GM12878 (cell line): ENCODE results near the gene CCDC134. TPM values are rescaled to one million over a fixed set of nuclear protein-coding genes. Genes with fewer than 3 reads are reported as not detected.

Experiments
- BMI1 ChIP-seq: fragments of 450-650 bp; IDR thresholded peaks from 2 replicates; pipeline ENCODE4 v1.6.1; 2016; ENCODE audit warnings: mild to moderate bottlenecking, moderate library complexity, borderline replicate concordance
- FOXM1 ChIP-seq: IDR thresholded peaks from 2 replicates; pipeline ENCODE4 v1.6.1; 2012; ENCODE audit warnings: low read depth, mild to moderate bottlenecking, inconsistent platforms, low read length, moderate library complexity
- IKZF2 ChIP-seq, 2 experiments: fragments of 450-650 bp; IDR thresholded peaks; 2 replicates each; pipeline ENCODE4 v1.6.1; 2017; ENCODE audit warnings: mild to moderate bottlenecking in 2 of 2, moderate library complexity in 2 of 2
- KAT2A ChIP-seq: conservative IDR thresholded peaks from 2 replicates; pipeline ENCODE4 v1.6.1; 2011; ENCODE audit warnings: low read depth, low read length; ENCODE audit not compliant: control insufficient read depth
- MYC ChIP-seq: IDR thresholded peaks from 2 replicates; pipeline ENCODE4 v1.6.1; 2011; ENCODE audit warnings: mild to moderate bottlenecking, low read length, moderate library complexity, inconsistent platforms; ENCODE audit not compliant: insufficient read depth, insufficient replicate concordance, insufficient read length, severe bottlenecking
- RB1 ChIP-seq: fragments of 450-650 bp; formaldehyde crosslinking; IDR thresholded peaks from 2 replicates; pipeline ENCODE4 v1.6.1; 2017; ENCODE audit warnings: mild to moderate bottlenecking, borderline replicate concordance
- RBBP5 ChIP-seq: fragments of 200-600 bp; sonication (generic); conservative IDR thresholded peaks from 2 replicates; pipeline ENCODE4 v1.6.1; 2016
- RFX5 ChIP-seq: IDR thresholded peaks from 2 replicates; pipeline ENCODE4 v1.6.1; 2011; ENCODE audit warnings: low read depth, low read length, improper control_type of control experiment
- SMC3 ChIP-seq: IDR thresholded peaks from 2 replicates; pipeline ENCODE4 v1.6.1; 2011; ENCODE audit warnings: low read length, improper control_type of control experiment, borderline replicate concordance
- ZNF207 ChIP-seq: fragments of 450-650 bp; IDR thresholded peaks from 2 replicates; pipeline ENCODE4 v1.6.1; 2014; ENCODE audit warnings: antibody characterized with exemption, mild to moderate bottlenecking, borderline replicate concordance
- ZNF274 ChIP-seq: IDR thresholded peaks from one replicate; pipeline ENCODE4 v1.8.0; 2011; ENCODE audit not compliant: insufficient read length, insufficient read depth
- ZNF384 ChIP-seq: IDR thresholded peaks from 2 replicates; pipeline ENCODE4 v1.6.1; 2012; ENCODE audit warnings: low read depth, mild to moderate bottlenecking, low read length, improper control_type of control experiment, borderline replicate concordance
- polyA plus RNA-seq, 11 experiments: library from polyadenylated mRNA; depleted of rRNA in 4 of 11; unstranded in 6 of 11; stranded (reverse) in 5 of 11; fragments of >200 nt; fragmentation: Nextera tagmentation in 4 of 11; fragmentation: Illumina TruSeq in 1 of 11; extraction: Ambion mirVana in 4 of 11; extraction: Trizol in 1 of 11; gene quantifications; 1 replicate in 1 of 11; 2 replicates in 10 of 11; pipeline versions ENCODE4 v1.2.1 to v1.2.3, GENCODE V29; 2011 to 2016; ENCODE audit warnings: inconsistent platforms in 2 of 11, missing spikeins in 2 of 11, low read depth in 1 of 11
- total RNA-seq, 4 experiments: library from RNA; depleted of rRNA in 3 of 4; stranded (reverse); fragments of >200 nt in 3 of 4; fragmentation: Illumina TruSeq in 1 of 4; extraction: Trizol in 1 of 4; gene quantifications; 2 replicates each; pipeline versions ENCODE4 v1.2.1 to v1.2.3, GENCODE V29; 2013 to 2021
- TF ChIP-seq, protein P1 (sequence below): fragments of 450-650 bp; IDR thresholded peaks from 2 replicates; pipeline ENCODE4 v1.6.1; 2017; ENCODE audit warnings: mild to moderate bottlenecking, moderate library complexity
- TF ChIP-seq, protein P2 (sequence below): IDR thresholded peaks from 2 replicates; pipeline ENCODE4 v1.6.1; 2011; ENCODE audit warnings: low read depth, mild to moderate bottlenecking, low read length, moderate library complexity, borderline replicate concordance; ENCODE audit errors: extremely low read depth
- TF ChIP-seq, protein P3 (sequence below): fragments of 450-650 bp; IDR thresholded peaks from 2 replicates; pipeline ENCODE4 v1.6.1; 2017; ENCODE audit warnings: antibody characterized with exemption, mild to moderate bottlenecking, moderate library complexity
- TF ChIP-seq, protein P4 (sequence below): fragments of 450-650 bp; formaldehyde crosslinking; IDR thresholded peaks from 2 replicates; pipeline ENCODE4 v1.4.0; 2022; ENCODE audit warnings: mild to moderate bottlenecking, moderate library complexity
- TF ChIP-seq, protein P5 (sequence below): IDR thresholded peaks from 2 replicates; pipeline ENCODE4 v1.6.1; 2012; ENCODE audit warnings: low read depth, low read length, improper control_type of control experiment

The CCDC134 gene
- total and polyA plus RNA-seq, 10 of the 15 experiments (the other 5 are each of a cell fraction or from before 2014, with no cell fraction given), result 0.35 to 19.3 (median 11.8) TPM

DNA sequence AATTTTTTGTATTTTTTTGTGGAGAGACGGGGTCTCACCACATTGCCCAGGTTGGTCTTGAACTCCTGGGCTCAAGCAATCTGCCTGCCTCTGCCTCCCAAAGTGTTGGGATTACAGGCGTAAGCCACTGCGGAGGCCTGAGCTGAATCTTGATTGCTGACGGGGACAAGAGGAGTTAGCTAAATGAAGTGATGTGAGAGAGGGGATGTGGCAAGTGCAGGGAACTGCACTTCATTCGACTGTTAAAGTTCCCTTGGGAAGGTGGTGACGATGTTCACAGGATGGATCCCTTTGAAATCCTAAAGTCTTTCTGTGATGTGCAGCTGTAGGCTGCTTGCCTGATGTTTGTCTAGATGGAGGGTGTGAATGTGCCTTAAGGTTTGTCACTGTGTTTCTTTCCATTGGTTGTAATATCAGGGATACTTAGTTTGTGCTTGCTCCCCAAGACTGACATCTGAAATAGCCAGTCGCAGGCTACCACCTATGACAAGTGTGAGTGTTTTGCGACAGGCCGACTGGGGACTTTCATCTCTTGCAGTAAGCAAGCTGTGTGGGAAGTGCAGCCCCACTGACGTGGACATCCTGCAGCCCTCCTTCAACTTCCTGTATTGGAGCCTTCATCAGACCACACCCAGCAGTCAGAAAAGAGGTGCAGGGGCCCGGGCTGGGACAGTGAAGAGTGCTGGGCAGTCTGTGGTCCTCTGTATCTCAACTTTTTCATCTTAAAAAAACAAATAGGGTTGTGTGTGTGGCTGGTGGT, 19.6 kb upstream of the CCDC134 start (continued):
- TF ChIP-seq RFX5, result no peak
- TF ChIP-seq ZNF274, result no peak
- no peak; a peak in 2 of 4 replicates for TF ChIP-seq IKZF2 (IDR thresholded peaks at IDR 0.05)
- TF ChIP-seq MYC, result no peak
- TF ChIP-seq, protein P1, sequence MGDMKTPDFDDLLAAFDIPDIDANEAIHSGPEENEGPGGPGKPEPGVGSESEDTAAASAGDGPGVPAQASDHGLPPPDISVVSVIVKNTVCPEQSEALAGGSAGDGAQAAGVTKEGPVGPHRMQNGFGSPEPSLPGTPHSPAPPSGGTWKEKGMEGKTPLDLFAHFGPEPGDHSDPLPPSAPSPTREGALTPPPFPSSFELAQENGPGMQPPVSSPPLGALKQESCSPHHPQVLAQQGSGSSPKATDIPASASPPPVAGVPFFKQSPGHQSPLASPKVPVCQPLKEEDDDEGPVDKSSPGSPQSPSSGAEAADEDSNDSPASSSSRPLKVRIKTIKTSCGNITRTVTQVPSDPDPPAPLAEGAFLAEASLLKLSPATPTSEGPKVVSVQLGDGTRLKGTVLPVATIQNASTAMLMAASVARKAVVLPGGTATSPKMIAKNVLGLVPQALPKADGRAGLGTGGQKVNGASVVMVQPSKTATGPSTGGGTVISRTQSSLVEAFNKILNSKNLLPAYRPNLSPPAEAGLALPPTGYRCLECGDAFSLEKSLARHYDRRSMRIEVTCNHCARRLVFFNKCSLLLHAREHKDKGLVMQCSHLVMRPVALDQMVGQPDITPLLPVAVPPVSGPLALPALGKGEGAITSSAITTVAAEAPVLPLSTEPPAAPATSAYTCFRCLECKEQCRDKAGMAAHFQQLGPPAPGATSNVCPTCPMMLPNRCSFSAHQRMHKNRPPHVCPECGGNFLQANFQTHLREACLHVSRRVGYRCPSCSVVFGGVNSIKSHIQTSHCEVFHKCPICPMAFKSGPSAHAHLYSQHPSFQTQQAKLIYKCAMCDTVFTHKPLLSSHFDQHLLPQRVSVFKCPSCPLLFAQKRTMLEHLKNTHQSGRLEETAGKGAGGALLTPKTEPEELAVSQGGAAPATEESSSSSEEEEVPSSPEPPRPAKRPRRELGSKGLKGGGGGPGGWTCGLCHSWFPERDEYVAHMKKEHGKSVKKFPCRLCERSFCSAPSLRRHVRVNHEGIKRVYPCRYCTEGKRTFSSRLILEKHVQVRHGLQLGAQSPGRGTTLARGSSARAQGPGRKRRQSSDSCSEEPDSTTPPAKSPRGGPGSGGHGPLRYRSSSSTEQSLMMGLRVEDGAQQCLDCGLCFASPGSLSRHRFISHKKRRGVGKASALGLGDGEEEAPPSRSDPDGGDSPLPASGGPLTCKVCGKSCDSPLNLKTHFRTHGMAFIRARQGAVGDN, result no peak; the same call in 1 of the 2 replicates
- no peak for TF ChIP-seq ZNF384
- TF ChIP-seq, protein P2, sequence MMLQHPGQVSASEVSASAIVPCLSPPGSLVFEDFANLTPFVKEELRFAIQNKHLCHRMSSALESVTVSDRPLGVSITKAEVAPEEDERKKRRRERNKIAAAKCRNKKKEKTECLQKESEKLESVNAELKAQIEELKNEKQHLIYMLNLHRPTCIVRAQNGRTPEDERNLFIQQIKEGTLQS, result no peak
- no peak for TF ChIP-seq BMI1
- TF ChIP-seq, protein P3, sequence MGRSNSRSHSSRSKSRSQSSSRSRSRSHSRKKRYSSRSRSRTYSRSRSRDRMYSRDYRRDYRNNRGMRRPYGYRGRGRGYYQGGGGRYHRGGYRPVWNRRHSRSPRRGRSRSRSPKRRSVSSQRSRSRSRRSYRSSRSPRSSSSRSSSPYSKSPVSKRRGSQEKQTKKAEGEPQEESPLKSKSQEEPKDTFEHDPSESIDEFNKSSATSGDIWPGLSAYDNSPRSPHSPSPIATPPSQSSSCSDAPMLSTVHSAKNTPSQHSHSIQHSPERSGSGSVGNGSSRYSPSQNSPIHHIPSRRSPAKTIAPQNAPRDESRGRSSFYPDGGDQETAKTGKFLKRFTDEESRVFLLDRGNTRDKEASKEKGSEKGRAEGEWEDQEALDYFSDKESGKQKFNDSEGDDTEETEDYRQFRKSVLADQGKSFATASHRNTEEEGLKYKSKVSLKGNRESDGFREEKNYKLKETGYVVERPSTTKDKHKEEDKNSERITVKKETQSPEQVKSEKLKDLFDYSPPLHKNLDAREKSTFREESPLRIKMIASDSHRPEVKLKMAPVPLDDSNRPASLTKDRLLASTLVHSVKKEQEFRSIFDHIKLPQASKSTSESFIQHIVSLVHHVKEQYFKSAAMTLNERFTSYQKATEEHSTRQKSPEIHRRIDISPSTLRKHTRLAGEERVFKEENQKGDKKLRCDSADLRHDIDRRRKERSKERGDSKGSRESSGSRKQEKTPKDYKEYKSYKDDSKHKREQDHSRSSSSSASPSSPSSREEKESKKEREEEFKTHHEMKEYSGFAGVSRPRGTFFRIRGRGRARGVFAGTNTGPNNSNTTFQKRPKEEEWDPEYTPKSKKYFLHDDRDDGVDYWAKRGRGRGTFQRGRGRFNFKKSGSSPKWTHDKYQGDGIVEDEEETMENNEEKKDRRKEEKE, result no peak
- TF ChIP-seq, protein P4, sequence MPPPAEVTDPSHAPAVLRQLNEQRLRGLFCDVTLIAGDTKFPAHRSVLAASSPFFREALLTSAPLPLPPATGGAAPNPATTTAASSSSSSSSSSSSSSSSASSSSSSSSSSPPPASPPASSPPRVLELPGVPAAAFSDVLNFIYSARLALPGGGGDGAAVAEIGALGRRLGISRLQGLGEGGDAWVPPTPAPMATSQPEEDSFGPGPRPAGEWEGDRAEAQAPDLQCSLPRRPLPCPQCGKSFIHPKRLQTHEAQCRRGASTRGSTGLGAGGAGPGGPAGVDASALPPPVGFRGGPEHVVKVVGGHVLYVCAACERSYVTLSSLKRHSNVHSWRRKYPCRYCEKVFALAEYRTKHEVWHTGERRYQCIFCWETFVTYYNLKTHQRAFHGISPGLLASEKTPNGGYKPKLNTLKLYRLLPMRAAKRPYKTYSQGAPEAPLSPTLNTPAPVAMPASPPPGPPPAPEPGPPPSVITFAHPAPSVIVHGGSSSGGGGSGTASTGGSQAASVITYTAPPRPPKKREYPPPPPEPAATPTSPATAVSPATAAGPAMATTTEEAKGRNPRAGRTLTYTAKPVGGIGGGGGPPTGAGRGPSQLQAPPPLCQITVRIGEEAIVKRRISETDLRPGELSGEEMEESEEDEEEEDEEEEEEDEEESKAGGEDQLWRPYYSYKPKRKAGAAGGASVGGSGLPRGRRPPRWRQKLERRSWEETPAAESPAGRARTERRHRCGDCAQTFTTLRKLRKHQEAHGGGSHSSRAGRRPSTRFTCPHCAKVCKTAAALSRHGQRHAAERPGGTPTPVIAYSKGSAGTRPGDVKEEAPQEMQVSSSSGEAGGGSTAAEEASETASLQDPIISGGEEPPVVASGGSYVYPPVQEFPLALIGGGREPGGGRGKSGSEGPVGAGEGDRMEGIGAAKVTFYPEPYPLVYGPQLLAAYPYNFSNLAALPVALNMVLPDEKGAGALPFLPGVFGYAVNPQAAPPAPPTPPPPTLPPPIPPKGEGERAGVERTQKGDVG (CRISPR knock-in tag), result no peak
- TF ChIP-seq KAT2A, result no peak
- TF ChIP-seq RB1, result no peak; the same call in 1 of the 2 replicates
- no peak; the same call in 1 of the 2 replicates for TF ChIP-seq SMC3
- no peak for TF ChIP-seq FOXM1
- TF ChIP-seq, protein P5, sequence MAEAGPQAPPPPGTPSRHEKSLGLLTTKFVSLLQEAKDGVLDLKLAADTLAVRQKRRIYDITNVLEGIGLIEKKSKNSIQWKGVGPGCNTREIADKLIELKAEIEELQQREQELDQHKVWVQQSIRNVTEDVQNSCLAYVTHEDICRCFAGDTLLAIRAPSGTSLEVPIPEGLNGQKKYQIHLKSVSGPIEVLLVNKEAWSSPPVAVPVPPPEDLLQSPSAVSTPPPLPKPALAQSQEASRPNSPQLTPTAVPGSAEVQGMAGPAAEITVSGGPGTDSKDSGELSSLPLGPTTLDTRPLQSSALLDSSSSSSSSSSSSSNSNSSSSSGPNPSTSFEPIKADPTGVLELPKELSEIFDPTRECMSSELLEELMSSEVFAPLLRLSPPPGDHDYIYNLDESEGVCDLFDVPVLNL, result no peak
- TF ChIP-seq RBBP5, result no peak
- no peak for TF ChIP-seq ZNF207
